ENCODE results near the gene SLC16A1.

- TF ChIP-seq, protein P1, sequence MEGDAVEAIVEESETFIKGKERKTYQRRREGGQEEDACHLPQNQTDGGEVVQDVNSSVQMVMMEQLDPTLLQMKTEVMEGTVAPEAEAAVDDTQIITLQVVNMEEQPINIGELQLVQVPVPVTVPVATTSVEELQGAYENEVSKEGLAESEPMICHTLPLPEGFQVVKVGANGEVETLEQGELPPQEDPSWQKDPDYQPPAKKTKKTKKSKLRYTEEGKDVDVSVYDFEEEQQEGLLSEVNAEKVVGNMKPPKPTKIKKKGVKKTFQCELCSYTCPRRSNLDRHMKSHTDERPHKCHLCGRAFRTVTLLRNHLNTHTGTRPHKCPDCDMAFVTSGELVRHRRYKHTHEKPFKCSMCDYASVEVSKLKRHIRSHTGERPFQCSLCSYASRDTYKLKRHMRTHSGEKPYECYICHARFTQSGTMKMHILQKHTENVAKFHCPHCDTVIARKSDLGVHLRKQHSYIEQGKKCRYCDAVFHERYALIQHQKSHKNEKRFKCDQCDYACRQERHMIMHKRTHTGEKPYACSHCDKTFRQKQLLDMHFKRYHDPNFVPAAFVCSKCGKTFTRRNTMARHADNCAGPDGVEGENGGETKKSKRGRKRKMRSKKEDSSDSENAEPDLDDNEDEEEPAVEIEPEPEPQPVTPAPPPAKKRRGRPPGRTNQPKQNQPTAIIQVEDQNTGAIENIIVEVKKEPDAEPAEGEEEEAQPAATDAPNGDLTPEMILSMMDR (IDR thresholded peaks at IDR 0.05) = no peak
- no peak for TF ChIP-seq POLR2A (IDR thresholded peaks at IDR 0.05)
- TF ChIP-seq EP300 (IDR thresholded peaks at IDR 0.05) = no peak
Measured at GRCh38 chr1:112982328-112982727, 26.3 kb upstream of the SLC16A1 start.

All from tibial nerve (tissue), 4 donors.